ENCODE data around the gene MUC3A.
"Not testable (repeated sequence)": the region's sequence is repeated elsewhere in the genome, so short reads cannot be mapped to it uniquely, and the experiment has no call there.

Gene MUC3A

DNA sequence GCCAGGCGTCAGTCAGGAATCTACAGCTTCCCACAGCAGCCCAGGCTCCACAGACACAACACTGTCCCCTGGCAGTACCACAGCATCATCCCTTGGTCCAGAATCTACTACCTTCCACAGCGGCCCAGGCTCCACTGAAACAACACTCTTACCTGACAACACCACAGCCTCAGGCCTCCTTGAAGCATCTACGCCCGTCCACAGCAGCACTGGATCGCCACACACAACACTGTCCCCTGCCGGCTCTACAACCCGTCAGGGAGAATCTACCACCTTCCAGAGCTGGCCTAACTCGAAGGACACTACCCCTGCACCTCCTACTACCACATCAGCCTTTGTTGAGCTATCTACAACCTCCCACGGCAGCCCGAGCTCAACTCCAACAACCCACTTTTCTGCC, 50.7 kb downstream of the MUC3A start:
- not testable (repeated sequence) for H3K9ac ChIP-seq (ENCODE audit: low read length); H3K27me3 ChIP-seq (replicated peaks; ENCODE audit: control insufficient read depth, insufficient read depth, low read length); DNase-seq (ENCODE audit: low read depth); H3K4me1 ChIP-seq (ENCODE audit: control insufficient read depth, insufficient read depth, low read length); H3K4me3 ChIP-seq (ENCODE audit: low read length); H3K9me3 ChIP-seq (ENCODE audit: control insufficient read depth, low read length); H3K36me3 ChIP-seq (ENCODE audit: control insufficient read depth, insufficient read depth, low read length, severe bottlenecking)

DNA sequence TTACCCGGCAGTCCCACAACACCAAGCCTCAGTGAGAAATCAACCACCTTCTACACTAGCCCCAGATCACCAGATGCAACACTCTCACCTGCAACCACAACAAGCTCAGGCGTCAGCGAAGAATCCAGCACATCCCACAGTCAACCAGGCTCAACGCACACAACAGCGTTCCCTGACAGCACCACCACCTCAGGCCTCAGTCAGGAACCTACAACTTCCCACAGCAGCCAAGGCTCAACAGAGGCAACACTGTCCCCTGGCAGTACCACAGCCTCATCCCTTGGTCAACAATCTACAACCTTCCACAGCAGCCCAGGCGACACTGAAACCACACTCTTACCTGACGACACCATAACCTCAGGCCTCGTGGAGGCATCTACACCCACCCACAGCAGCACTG, 53.0 kb downstream of the MUC3A start:
- not testable (repeated sequence) for H3K36me3 ChIP-seq (ENCODE audit: control insufficient read depth, insufficient read depth, low read length, severe bottlenecking); H3K4me3 ChIP-seq (ENCODE audit: low read length); H3K27me3 ChIP-seq (replicated peaks; ENCODE audit: control insufficient read depth, insufficient read depth, low read length); H3K4me1 ChIP-seq (ENCODE audit: control insufficient read depth, insufficient read depth, low read length); DNase-seq (ENCODE audit: low read depth); H3K9me3 ChIP-seq (ENCODE audit: control insufficient read depth, low read length); H3K9ac ChIP-seq (ENCODE audit: low read length)

DNA sequence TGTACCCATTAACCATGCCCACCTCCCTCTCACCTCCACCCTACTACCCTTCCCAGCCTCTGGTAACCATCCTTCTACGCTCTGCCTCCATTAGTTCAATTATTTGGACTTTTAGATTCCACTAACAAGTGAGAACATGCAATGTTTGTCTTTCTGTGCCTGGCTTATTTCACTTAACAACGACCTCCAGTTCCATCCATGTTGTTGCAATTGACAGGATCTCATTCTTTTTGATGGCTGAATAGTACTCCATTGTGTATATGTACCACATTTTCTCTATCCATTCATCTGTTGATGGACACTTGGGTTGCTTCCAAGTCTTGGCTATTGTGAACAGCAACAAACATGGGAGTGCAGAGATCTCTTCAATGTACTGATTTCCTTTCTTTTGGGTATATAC, 58.0 kb downstream of the MUC3A start:
- H3K9me3 ChIP-seq (ENCODE audit: control insufficient read depth, low read length); DNase-seq (ENCODE audit: low read depth); H3K9ac ChIP-seq (ENCODE audit: low read length); H3K36me3 ChIP-seq (ENCODE audit: control insufficient read depth, insufficient read depth, low read length, severe bottlenecking); H3K4me1 ChIP-seq (ENCODE audit: control insufficient read depth, insufficient read depth, low read length); H3K4me3 ChIP-seq (ENCODE audit: low read length): not testable (repeated sequence)
- H3K27me3 ChIP-seq (replicated peaks; ENCODE audit: control insufficient read depth, insufficient read depth, low read length), result peaks cover 14% of the 10 kb centered on the region

DNA sequence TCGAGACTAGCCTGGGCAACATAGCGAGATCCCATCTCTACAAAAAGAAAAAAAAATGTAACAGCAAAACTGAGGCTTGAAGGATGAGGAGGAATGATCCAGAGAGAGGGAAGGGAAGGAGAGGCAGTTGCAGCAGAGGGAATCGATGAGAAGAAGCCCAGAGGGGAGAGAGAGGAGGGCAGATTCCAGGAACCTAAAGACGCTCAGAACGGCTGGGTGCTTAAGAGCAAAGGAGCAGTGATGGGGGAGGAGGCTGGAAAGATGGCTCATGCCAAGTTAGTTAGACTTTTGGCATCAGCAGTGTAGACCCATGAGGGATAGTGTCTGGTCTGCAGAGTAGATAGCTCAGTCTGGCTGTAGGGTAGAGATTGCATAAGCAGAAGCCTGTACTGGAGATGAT, 60.3 kb downstream of the MUC3A start:
- Histone ChIP-seq H3K4me1 (ENCODE audit: control insufficient read depth, insufficient read depth, low read length) (no peaks in the 10 kb centered on the region), H3K36me3 (ENCODE audit: control insufficient read depth, insufficient read depth, low read length, severe bottlenecking) (no peaks in the 10 kb centered on the region), H3K9ac (ENCODE audit: low read length) (no peak overlapping the region), H3K9me3 (ENCODE audit: control insufficient read depth, low read length) (no peaks in the 10 kb centered on the region), H3K27me3 (replicated peaks; ENCODE audit: control insufficient read depth, insufficient read depth, low read length) (peaks cover 14% of the 10 kb centered on the region), H3K4me3 (ENCODE audit: low read length) (no peak overlapping the region)
- no peak for DNase-seq (ENCODE audit: low read depth)

DNA sequence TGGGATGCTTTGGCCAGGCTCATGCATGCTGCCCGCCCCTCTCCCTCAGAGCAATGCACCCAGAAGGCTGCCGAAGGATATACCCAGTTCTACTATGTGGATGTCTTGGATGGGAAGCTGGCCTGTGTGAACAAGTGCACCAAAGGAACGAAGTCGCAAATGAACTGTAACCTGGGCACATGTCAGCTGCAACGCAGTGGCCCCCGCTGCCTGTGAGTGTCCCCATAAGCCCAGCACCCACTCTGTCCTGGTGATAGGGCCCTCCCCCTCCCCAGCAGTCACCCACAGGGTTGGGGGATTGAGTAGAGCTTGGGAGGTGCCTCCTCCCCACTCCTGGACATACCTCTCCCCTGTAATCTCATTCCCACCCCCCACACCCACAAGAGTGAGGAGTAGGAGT, 63.6 kb downstream of the MUC3A start:
- H3K9ac ChIP-seq (ENCODE audit: low read length), result no peak overlapping the region
- DNase-seq (ENCODE audit: low read depth), result no peak

DNA sequence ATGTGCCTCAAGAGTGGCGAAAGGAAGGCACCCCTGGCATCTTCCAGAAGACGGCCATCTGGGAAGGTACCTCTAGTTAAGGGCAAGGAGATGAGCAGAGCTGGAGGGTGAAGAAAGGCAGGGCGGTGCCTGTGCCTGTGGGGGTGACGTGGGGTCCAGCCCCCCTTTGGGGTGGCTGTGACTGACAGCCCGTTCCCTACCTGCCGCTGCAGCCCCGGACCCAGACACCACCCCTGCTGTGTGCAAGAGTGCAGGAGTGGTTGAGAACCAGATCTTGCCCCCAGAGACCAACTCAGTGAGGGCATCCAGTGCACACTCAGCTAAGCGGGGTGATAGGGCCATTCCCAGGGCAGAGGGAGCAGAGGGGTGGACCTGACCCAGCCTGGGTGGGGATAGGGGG, 66.3 kb downstream of the MUC3A start:
- no peaks in the 10 kb centered on the region for H3K9me3 ChIP-seq (ENCODE audit: control insufficient read depth, low read length)
- DNase-seq (ENCODE audit: low read depth), result no peak
- peaks cover 7% of the 10 kb centered on the region for H3K27me3 ChIP-seq (replicated peaks; ENCODE audit: control insufficient read depth, insufficient read depth, low read length)
- no peak overlapping the region for H3K9ac ChIP-seq (ENCODE audit: low read length)
- H3K36me3 ChIP-seq (ENCODE audit: control insufficient read depth, insufficient read depth, low read length, severe bottlenecking), result no peaks in the 10 kb centered on the region
- peaks cover 3% of the 10 kb centered on the region for H3K4me1 ChIP-seq (ENCODE audit: control insufficient read depth, insufficient read depth, low read length)
- H3K4me3 ChIP-seq (ENCODE audit: low read length), result no peak overlapping the region

More for the DNA sequence above, 63.6 kb downstream of the MUC3A start:
- H3K9me3 ChIP-seq (ENCODE audit: control insufficient read depth, low read length), result no peaks in the 10 kb centered on the region
- peaks cover 3% of the 10 kb centered on the region for H3K4me1 ChIP-seq (ENCODE audit: control insufficient read depth, insufficient read depth, low read length)
- no peak overlapping the region for H3K4me3 ChIP-seq (ENCODE audit: low read length)
- no peaks in the 10 kb centered on the region for H3K36me3 ChIP-seq (ENCODE audit: control insufficient read depth, insufficient read depth, low read length, severe bottlenecking)
- peaks cover 7% of the 10 kb centered on the region for H3K27me3 ChIP-seq (replicated peaks; ENCODE audit: control insufficient read depth, insufficient read depth, low read length)

DNA sequence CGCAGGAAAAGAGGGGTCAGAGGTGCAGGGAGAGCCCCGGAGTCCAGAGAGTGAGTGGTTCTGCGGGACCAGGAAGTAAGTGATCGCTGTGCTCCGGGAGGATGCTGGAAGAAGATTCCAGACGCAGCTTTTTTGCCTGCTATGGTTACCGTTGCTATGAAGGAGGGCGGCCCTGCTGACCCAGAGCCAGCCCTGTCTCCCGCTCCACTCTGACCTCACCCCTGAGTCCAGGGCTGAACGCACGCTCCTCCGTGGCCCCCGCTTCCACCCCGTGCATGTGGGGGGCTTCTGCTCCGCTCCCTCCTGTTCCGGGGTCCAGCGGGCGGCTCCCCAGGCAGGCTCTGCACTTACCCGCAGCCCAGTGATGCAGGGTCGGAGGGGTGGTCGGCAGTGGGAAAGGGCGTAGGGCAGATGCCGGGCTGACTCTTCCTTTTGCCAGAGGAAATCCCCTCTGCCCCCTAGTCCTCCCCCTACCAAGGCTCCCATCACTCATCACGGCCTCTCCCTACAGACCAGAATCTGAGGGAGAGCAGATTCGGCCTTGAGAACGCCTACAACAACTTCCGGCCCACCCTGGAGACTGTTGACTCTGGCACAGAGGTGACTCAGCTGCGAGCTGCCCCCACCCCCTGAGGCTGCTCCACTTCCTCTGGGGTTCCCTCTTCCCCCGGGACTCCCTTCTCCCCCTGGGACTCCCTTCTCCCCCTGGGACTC, 67.9 kb downstream of the MUC3A start:
- Histone ChIP-seq H3K4me1 (ENCODE audit: control insufficient read depth, insufficient read depth, low read length) (peaks cover 3% of the 10 kb centered on the region), H3K4me3 (ENCODE audit: low read length) (peak overlapping the region; percentile 71), H3K9me3 (ENCODE audit: control insufficient read depth, low read length) (no peaks in the 10 kb centered on the region), H3K36me3 (ENCODE audit: control insufficient read depth, insufficient read depth, low read length, severe bottlenecking) (no peaks in the 10 kb centered on the region), H3K27me3 (replicated peaks; ENCODE audit: control insufficient read depth, insufficient read depth, low read length) (peaks cover 14% of the 10 kb centered on the region), H3K9ac (ENCODE audit: low read length) (peak overlapping the region; percentile 54)
- peak; percentile 85 for DNase-seq (ENCODE audit: low read depth)
